KBM-7 (cell line): Measurements from ENCODE around the gene MATN4.

ENCODE experiments used
- DNase-seq: peaks from one replicate; pipeline ENCODE4 v3.0.0-alpha.2; 2015
- in situ Hi-C: fragments of 300-500 bp; cut with MboI; formaldehyde crosslinking; loops from 2 replicates; pipeline ENCODE4 v1.14.3; 2020; ENCODE audit warnings: low sequenced_read_pairs, low pct_unique_long_range_greater_than_20kb, mixed read lengths

MATN4 gene

DNA sequence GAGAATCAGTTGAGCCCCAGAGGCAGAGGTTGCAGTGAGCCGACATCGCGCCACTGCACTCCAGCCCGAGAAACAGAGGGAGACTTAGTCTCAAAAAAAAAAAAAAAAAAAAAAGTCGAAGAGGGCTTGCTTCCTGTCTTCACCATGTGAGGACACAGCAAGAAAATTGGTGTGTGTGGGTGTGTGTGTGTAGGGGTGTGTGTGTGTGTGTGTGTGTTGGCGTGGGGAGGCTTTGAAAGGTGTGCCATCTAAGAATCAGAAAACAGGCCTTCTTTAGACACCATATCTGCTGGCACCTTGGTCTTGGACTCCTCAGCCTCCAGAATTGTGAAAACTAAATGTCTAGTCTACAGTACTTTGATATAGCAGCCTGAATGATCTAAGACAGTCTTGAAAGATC is 8.3 kb downstream of the MATN4 start:
- in situ Hi-C loops = loop anchor here (25.0 kb wide), 1 partner anchor 463 kb away; no protein-coding TSS in a partner anchor
- no peak for DNase-seq

DNA sequence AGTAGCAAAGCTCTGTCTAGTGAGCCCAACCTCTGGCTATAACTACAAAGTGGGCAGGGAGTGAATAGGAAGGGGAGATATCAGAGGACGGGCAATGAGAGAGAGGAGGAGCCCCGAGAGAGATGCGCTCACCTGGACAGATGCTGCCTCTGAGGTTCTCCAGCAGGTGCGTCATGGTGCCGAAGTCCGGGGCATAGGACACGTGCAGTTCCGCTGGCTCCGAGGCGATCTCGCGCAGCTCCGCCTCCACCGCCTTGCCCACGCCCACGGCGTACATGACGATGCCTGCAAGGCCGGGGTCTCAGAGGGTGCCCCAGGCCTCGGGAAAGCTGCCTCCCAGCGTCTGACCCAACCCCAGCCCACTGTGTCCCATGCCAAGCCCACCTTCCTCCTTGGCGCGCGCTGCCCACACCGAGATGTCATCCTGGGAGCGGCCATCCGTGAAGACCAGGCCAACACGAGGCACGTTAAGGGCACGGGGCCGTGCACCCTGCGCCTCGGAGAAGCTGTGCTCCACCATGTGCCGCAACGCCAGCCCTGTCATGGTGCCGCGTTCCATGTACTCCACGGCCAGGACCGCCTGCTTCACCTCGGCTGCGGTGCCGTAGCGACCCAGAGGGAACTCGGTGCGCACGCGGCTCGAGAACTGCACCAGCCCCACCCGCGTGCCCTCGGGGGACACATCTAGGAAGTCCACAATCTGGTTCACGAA is 10.2 kb downstream of the MATN4 start:
- DNase-seq = no peak
- in situ Hi-C loops = no loop called here

DNA sequence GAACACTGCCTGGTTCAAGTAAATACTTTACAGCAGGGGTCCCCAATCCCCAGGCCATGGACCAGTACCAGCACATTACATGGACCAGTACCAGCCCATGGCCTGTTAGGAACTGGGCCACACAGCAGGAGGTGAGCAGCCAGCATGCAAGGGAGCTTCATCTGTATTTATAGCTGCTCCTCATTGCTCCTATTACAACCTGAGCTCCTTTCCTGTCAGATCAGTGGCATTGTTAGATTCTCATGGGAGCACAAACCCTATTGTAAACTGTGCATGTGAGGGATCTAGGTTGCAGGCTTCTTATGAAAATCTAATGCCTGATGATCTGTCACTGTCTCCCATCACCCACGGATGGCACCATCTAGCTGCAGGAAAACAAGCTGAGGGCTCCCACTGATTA is 13.4 kb downstream of the MATN4 start:
- in situ Hi-C loops = no loop called here
- DNase-seq = no peak

DNA sequence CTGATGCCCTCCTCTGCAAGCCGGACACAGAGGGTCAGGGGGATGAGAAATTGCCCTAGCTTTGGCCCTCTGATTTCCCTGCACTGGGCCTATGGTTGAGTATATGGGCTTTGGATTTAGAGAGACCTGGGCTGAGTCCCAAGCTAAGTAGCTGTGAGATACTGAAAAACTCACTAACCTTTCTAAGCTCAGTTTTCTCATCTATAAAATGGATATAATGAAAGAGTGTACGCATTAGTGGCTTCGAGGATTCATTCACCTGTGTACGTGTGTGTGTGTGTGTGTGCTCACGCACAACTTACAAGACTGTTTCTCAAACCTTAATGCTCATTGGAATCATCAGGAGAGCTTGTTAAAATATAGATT is 14.1 kb downstream of the MATN4 start:
- DNase-seq = no peak
- in situ Hi-C loops = no loop called here

DNA sequence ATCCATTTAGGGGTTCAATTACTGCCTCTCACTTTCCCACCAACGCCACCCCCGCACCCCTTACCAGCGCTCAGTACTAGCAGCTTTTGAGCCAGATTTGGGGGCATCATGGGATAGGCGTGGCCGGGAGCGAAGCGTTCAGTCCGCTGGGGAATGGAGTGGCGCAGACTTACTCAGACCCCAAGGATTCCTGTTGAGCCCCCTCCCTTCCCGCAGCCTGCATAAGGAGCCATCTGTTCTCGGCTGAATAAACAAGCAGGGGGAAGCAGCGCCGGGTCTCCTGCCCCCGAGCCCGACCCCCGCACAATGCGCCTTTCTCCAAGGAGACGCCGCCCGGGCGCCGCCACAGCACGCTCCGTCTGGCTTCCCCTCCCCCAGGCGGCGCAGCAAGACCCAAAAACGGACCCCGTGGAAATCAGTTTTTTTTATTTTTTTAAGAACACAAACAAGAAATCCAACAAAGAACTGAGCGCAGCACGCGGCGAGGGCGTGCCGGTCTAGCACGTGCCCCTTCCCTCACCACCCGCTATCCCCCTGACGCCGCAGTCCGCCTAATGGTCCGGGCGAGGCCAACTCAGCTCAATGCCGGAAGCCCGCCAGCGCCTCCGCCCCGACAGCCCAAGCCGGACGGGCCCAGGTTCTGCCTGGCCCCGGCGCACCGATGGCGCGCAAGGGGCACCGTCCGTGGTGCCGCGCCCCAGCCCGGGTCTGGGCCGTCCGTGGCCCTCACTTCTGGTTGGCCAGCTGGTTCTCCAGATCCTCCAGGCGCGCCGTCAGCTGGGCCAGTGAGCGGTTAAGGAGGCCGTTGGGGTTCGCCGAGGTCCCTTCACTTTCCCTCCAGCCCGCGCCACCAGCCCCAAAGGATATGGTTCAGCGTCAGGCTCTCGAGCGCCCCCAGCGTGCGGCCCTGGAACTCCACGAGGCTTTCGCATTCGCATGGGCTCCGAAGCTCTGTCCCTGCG is 14.8 kb downstream of the MATN4 start:
- peak; percentile 82 for DNase-seq
- in situ Hi-C loops = no loop called here

DNA sequence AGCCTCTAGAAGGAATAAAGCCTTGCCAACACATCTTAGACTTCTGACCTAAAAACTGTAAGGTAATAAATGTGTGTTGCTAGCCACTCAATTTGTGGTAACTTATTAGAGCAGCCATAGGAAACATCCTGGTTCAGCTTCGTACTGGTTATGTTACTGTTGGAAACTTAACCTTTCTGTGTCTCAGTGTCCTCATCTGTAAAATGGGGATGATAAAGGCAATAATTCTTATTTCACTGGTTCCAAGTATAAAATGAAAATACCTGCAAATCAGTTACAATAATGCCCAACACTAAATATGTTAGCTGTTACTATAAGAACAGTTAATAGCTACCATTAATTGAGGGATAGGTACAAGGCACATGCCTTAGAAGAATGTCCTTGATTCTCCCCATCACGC is 15.8 kb downstream of the MATN4 start:
- DNase-seq = no peak

DNA sequence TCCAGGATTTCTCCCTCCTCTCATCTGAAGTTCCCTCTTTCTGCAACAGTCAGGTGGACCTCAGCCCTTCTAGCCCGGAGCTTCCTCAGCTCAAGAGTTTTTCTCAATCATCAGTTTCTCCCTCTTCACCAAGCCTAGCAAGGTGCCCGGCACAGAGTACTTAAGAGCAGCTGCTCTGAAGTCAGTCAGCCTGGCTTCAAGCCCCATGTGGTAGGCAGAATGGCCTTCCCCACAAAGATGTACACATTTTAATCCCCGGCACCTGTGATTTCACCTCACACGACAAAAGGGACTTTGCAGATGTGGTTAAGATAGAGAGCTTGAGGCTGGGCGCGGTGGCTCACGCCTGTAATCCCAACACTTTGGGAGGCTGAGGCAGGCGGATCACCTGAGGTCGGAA is 16.6 kb downstream of the MATN4 start:
- in situ Hi-C loops = no loop called here
- no peak for DNase-seq

More for the DNA sequence above, 15.8 kb downstream of the MATN4 start:
- in situ Hi-C loops = no loop called here

DNA sequence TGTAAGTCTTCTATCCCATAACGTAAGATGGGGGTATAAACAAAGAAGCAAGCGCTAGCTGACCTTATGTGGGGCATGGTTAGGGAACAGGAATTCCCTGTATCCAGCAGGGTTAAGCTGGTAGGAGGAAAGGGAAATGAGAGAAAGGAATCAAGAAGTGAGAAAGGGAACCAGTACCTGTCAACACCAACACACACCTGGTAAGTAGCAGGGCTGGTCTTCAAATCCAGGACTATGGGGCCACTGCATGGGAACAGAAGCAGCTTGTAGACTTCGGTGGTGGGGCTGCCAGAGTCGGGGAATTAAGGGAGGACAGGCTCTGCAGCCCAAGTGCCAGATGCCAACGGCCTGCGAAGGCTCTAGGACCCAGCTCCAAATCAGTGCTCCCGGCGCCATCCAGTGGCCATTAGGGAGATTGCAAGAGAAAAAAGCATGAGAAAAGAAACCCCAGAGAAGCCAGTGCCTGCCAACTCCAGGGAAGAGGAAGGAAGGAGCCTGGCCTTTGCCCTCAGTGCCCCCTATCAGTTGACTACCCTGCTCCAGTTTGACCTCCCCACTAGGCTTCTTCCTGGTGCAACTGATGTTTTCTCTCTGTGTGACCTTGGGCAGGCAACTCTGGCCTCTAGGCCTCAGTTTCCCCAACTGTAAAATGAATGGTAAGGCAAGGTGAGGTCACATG is 17.3 kb downstream of the MATN4 start:
- in situ Hi-C loops = no loop called here
- DNase-seq = peak; percentile 91

DNA sequence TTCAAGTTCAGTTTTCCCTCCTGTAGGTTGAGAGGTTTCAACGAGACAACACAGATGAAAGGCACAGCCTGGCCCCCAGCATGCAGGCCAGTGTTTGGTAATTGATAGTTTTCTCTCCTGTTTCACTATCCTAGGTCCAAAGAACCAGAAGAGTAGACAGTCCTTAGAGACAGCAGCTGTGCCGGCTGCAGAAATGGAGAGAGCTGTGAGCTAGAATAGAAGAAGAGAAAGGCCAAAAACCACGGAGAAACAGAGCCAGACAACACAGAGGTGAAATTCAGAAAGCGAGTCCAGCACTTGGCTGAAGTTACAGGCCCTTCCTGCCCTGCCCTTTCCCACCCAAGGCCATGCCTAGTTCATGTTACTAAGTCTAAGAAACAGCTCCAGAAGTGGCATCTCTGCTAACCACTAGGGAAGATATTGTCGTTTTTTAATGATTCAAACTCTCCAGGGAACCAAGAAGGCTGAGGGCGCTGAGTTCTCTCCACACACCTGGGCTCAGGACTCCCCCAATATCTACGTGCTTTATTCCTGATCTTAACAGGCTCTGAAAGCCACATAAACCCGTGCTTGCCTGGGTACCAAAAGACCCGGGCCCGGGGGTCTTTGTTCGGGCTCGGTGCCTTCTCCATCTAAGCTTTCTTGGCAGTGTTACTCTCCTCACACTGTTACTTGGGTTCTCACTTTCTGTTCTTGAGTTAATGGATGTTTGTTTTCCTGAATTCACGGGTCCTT is 18.0 kb downstream of the MATN4 start:
- in situ Hi-C loops = no loop called here
- no peak for DNase-seq

DNA sequence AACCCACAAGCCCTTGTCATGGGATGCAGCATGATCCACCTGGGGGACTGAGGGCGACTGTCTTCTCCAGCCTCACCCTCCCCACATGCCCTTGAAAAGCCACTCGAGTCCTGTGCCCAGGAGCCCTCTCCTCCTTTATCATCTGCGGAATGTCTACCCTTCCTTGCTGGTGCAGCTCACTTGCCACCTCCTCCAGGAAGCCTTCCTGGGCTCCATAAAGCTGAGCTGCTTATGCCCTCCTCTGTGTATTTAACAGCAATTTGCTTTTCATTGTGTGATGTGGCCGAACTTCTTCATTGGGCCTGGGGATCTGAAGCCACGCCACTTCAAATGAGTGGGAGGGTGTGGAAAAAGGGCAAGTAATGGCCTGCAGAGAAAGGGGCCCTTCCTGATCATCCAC is 19.2 kb downstream of the MATN4 start:
- in situ Hi-C loops = no loop called here
- DNase-seq = no peak

DNA sequence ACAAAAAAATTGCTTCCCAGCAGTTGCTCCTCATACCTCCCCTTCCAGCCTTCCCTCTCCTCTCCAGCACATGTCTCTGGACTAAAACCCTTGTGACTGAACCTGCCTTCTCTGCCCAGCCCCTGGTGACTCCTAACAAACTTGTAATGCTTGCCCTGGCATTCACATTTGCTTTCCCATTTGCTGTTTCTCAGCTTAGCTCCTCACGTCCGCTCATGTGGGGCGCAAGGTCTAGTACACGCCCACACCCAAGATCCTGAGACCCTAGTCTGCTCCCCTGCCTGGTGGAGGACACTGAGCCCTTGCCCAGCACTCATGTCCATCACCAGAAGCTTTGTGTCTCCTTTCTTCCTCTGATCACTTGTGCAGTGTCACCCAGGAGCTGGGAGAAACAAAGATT is 19.7 kb downstream of the MATN4 start:
- DNase-seq = no peak
- in situ Hi-C loops = no loop called here

DNA sequence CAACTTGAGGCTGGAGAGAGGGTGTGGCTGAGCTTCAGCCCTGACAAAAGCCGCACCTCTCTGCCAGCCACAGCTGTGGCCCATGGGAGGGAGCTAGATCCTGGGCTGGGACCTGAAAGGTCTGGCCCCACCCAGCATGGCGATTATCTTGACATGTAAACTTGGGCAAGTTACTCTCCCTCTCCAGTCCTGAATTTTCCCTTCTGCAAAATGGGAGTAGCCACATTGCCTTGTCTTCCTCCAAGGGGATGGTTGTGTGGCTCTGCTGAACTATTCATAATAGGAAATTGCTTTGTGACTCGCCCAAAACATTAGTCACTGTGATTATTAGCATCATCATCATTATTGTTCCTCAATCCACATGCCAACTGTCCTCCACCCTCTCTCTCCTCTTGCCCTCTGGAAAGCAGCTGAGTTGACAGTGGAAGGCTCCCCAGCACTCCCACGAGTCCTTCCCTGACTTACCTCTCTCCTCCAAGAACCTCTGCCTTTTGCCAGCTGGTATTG is 24.5 kb downstream of the MATN4 start:
- in situ Hi-C loops = no loop called here
- DNase-seq = no peak

DNA sequence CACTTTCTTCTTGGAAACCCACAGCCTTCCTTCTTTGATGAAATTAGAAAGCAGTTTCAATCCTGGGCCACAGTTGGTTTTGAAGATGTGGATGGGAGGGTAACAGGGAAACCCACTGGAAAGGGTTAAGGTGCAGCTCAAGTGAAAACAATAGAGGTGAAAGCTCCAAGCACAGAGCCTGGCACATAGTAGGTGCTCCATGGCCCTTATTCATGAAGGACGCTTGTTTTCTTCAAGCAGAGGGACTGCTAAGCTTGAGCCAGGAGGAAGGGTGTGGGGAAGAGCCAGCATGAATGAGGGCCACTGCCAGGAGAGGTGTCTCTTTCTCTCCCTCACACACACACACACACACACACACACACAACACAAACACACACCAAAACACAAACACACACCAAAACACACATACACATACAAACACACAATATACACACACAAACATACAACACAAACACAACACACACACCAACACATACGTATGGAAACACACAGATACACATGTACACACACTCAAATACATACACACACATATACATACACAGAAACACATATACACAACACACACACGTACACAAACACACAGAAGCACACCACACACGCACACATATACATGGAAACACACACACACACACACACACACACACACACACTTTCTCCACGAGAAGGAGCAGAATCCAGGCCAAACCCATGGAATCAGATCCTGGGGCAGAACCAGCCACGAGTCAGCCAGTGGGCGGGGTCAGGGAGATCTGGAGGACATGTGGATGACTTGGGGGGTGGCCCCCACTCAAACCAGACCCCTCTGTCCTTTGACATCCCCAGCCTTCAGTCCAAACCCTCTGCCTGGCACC is 25.2 kb downstream of the MATN4 start:
- in situ Hi-C loops = no loop called here
- no peak for DNase-seq

DNA sequence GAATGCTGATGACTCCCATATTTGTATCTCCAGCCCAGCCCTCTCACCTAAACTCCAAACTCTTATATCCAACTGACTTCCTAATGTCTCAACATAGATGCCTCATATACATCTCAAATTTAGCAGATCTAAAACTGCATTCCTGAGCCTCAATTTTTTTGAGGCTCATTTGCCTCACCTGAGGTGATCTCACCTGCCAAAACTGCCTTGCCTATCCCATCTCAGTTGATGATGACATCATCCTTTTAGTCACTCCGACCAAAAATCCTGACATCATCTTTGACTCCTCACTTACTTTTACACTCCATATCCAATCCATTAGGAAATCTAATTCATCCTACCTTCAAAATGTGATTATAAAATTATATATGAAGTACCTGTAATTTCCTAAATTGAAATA is 28.1 kb downstream of the MATN4 start:
- DNase-seq = no peak
- in situ Hi-C loops = no loop called here

DNA sequence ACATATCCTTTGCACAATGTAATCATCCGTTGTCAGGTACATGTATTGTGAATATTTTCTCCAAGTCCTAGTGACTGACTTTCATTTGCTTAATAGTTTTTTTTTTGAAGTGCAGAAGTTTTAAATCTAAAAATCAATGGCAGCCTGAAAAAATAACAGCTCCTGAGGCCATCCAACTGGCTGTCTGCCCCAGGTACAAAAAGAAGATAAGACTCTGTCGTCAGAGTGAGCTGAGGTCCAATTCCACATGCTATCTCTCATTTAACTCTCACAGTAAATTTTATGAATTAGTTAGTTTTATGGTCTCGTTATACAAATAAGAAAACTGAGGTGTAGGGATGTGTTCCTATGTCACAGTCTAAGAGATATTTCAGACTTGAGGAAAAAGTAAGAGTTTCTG is 32.8 kb downstream of the MATN4 start:
- in situ Hi-C loops = no loop called here

DNA sequence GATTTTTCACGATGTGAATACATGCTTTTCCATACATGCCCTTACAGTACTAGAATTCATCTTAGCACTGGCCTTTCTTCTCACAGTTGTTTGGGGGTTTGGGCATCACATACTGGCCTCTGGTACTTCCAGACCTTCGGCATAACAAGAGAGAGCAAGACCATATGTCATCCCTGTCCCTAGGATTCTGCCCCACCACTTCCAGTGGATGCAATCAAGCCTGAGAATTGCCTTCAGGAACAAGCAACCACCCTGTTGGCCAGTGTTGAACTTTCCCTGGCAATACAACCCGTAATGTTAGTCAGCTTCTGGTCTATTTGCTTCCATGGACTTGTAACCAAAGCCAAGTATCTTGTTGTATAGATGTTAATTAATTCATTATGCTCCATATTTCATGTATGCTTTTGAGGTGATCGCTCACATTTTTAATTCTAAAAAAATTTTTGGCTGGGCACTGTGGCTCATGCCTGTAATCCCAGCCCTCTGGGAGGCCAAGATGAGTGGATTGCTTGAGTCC is 38.3 kb downstream of the MATN4 start:
- in situ Hi-C loops = no loop called here
- no peak for DNase-seq

More for the DNA sequence above, 32.8 kb downstream of the MATN4 start:
- DNase-seq = no peak

DNA sequence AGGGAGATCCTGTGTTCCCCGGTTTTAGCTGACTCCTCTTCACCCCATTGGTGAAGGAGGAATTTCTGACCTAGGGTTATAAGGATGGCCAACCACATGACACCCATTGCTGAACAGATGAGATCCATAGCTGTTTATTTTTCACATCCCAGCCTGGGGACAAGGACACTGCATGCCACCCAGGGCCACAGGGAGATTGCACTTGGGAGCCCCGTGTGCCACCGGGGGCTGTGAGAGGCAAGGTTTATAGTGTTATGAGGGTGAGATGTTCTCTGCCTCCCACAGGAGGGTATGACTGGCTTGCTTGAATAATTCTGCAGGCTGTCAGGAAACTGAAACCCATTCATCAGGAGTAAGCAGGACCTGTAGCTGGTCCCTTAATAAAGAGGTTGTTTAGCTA is 39.0 kb downstream of the MATN4 start:
- DNase-seq = no peak
- in situ Hi-C loops = no loop called here

DNA sequence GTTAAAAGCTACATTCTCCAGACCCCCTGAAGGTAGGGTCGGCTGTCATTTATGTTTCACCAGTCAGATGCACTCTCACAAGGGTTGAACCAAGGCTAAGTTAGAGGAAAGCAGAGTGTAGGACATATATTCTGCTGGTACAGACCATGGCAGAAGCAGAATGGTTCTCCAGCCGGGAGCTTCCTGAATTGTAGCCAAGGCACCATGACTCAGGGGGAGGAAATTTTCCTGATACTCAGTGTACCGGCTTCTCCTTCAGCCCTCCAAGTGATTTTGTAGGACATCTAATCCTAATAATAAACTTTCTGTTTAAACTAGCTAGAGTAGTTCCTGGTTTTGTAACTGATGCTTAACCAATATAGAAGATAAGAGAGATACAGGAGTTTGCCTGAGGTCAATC is 39.6 kb downstream of the MATN4 start:
- in situ Hi-C loops = no loop called here
- DNase-seq = no peak
